ENCODE results near the gene ETS2. TPM values are rescaled to one million over a fixed set of nuclear protein-coding genes. Genes with fewer than 3 reads are reported as not detected.

ETS2 gene
- total RNA-seq, 2 experiments from 2014 or later = 28.1 to 29.7 TPM

DNA sequence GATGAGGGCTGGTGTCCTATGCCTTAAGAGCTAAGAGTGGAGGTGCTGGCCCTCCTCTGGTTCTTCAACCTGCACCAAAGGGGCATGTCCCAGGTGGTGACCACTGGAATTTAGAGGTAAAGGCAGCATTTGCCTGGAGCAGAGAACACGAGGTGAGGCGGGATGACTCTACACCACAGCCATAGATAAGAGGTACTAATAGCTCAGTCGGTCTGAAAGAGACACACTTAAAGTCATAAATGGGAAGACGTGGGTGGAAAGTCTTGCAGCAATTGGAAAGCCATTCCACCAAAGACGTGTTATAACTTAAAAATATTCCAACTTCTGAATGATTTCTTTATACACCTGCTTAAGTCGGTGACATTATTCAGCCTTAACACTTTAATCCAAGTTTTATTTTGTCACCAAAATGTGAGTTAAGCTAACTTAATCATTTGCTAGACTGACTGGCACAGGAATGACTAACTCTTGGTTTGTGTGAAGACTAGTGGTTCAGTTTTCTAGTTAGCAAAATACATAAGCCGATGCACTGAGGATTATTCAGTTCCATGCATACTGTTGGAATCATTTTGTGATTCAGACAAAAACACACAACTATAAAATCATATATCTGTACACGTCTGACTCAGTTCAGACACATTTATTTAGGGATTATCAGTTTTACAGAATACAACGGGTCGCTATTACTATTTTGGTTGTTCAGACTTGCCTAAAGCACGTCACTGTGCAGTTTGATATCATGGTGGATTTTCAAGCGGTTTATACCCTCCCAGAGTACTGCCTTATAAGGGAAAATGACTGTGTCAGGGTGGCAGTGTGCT is 4.6 kb upstream of the ETS2 start:
- peaks cover 19% of the 10 kb centered on the region for H3K4me1 Mint-ChIP-seq (ENCODE audit: low read depth)
- CTCF ChIA-PET = no interaction called here
- H3K27me3 Mint-ChIP-seq = peaks cover 4% of the 10 kb centered on the region
- DNase-seq (no peak), ATAC-seq (no peak)
- POLR2A ChIA-PET = no interaction called here
- no peak overlapping the region for H3K27ac Mint-ChIP-seq
- H3K36me3 Mint-ChIP-seq (ENCODE audit: low read depth) = no peaks in the 10 kb centered on the region
- intact Hi-C loops (cut with micrococcal nuclease) = no loop called here
- H3K9me3 Mint-ChIP-seq = no peaks in the 10 kb centered on the region
- H3K4me3 Mint-ChIP-seq = no peak overlapping the region
- TF ChIP-seq CTCF (IDR thresholded peaks at IDR 0.05) = no peak

GRCh38 chr21:38802050-38803026 is 3.4 kb upstream of the ETS2 start:
- peaks cover 4% of the 10 kb centered on the region for H3K36me3 Mint-ChIP-seq (ENCODE audit: low read depth)
- H3K4me3 Mint-ChIP-seq = no peak overlapping the region
- intact Hi-C loops (cut with micrococcal nuclease) = no loop called here
- no peak overlapping the region for H3K27ac Mint-ChIP-seq
- no peak for TF ChIP-seq CTCF (IDR thresholded peaks at IDR 0.05)
- no peaks in the 10 kb centered on the region for H3K9me3 Mint-ChIP-seq
- H3K27me3 Mint-ChIP-seq = peaks cover 3% of the 10 kb centered on the region
- POLR2A ChIA-PET = no interaction called here
- CTCF ChIA-PET = interaction anchor here (1.5 kb wide), 1 partner anchor 27 kb away, joined by 3 read pairs; no protein-coding TSS in a partner anchor
- ATAC-seq = no peak
- DNase-seq = no peak
- peaks cover 21% of the 10 kb centered on the region for H3K4me1 Mint-ChIP-seq (ENCODE audit: low read depth)

GRCh38 chr21:38803075-38803660 is 2.6 kb upstream of the ETS2 start:
- TF ChIP-seq CTCF (IDR thresholded peaks at IDR 0.05) = no peak
- H3K4me3 Mint-ChIP-seq = no peak overlapping the region
- POLR2A ChIA-PET = no interaction called here

GRCh38 chr21:38804030-38804788 is 1.5 kb upstream of the ETS2 start:
- Mint-ChIP-seq H3K27ac (peak overlapping the region; percentile 44), H3K9me3 (no peaks in the 10 kb centered on the region), H3K36me3 (ENCODE audit: low read depth) (peaks cover 21% of the 10 kb centered on the region), H3K4me1 (ENCODE audit: low read depth) (peaks cover 24% of the 10 kb centered on the region), H3K4me3 (peak overlapping the region; percentile 92), H3K27me3 (peaks cover 3% of the 10 kb centered on the region)
- peak; percentile 10 for DNase-seq
- intact Hi-C loops (cut with micrococcal nuclease) = loop anchor here (2.0 kb wide), 1 partner anchor 67 kb away; no protein-coding TSS in a partner anchor
- CTCF ChIA-PET = interaction anchor here (1.0 kb wide), 2 partner anchors 32 to 36 kb away, joined by 3 read pairs; no protein-coding TSS in a partner anchor
- TF ChIP-seq CTCF (IDR thresholded peaks at IDR 0.05) = no peak
- ATAC-seq = no peak
- POLR2A ChIA-PET = interaction anchor here (1.3 to 2.3 kb wide), 4 partner anchors 12 to 70 kb away, joined by 3 to 9 read pairs (median 4); no protein-coding TSS in a partner anchor

More at GRCh38 chr21:38803075-38803660, 2.6 kb upstream of the ETS2 start:
- Mint-ChIP-seq H3K27ac (no peak overlapping the region), H3K4me1 (ENCODE audit: low read depth) (peaks cover 28% of the 10 kb centered on the region), H3K27me3 (peaks cover 3% of the 10 kb centered on the region), H3K36me3 (ENCODE audit: low read depth) (peaks cover 12% of the 10 kb centered on the region), H3K9me3 (no peaks in the 10 kb centered on the region)
- CTCF ChIA-PET = interaction anchor here (0.7 to 1.5 kb wide), 3 partner anchors 20 to 31 kb away, joined by 3 read pairs; no protein-coding TSS in a partner anchor
- ATAC-seq = no peak
- intact Hi-C loops (cut with micrococcal nuclease) = no loop called here
- no peak for DNase-seq

All from activated CD8-positive, alpha-beta T cell treated with anti-CD3 and anti-CD28 coated beads for 36 hours (primary cell).